Smooth muscle cell (in vitro differentiated cells): ENCODE results near the gene ARHGAP8. TPM values are rescaled to one million over a fixed set of nuclear protein-coding genes. Genes with fewer than 3 reads are reported as not detected.

Experiments used
- DNase-seq: peaks from one replicate; lab custom pipeline; 2025; ENCODE audit not compliant: unreplicated experiment; lab: John Stamatoyannopoulos, UW
- H2AFZ ChIP-seq: fragments of 200-600 bp; sonication (generic); 2 replicates; pipeline ENCODE4 v1.6.0; 2016; ENCODE audit warnings: antibody characterized with exemption, low read depth, mild to moderate bottlenecking
- H3F3A ChIP-seq: fragments of 200-600 bp; sonication (generic); 2 replicates; pipeline ENCODE4 v1.6.0; 2017; ENCODE audit warnings: antibody characterized with exemption, low read depth
- H3K27ac ChIP-seq: fragments of 200-600 bp; sonication (generic); 2 replicates; pipeline ENCODE4 v1.5.1; 2016; ENCODE audit warnings: low read depth, mild to moderate bottlenecking
- H3K27me3 ChIP-seq: fragments of 200-600 bp; sonication (generic); 2 replicates; pipeline ENCODE4 v1.6.1; 2016; ENCODE audit warnings: low read depth, mild to moderate bottlenecking
- H3K36me3 ChIP-seq: fragments of 200-600 bp; sonication (generic); 2 replicates; pipeline ENCODE4 v1.5.1; 2016; ENCODE audit warnings: low read depth
- H3K4me1 ChIP-seq: fragments of 200-600 bp; sonication (generic); 2 replicates; pipeline ENCODE4 v1.5.1; 2016; ENCODE audit warnings: low read depth
- H3K4me2 ChIP-seq: fragments of 200-600 bp; sonication (generic); 2 replicates; pipeline ENCODE4 v1.6.0; 2016; ENCODE audit warnings: mild to moderate bottlenecking
- H3K4me3 ChIP-seq: fragments of 200-600 bp; sonication (generic); 2 replicates; pipeline ENCODE4 v1.5.1; 2016; ENCODE audit warnings: mild to moderate bottlenecking
- H3K79me2 ChIP-seq: fragments of 200-600 bp; sonication (generic); 2 replicates; pipeline ENCODE4 v1.6.0; 2016; ENCODE audit warnings: low read depth, mild to moderate bottlenecking
- H3K9ac ChIP-seq: fragments of 200-600 bp; sonication (generic); 2 replicates; pipeline ENCODE4 v1.6.0; 2016; ENCODE audit warnings: low read depth
- H3K9me3 ChIP-seq: fragments of 200-600 bp; sonication (generic); replicated peaks from 2 replicates; pipeline ENCODE4 v1.5.1; 2016; ENCODE audit warnings: low read depth
- H4K20me1 ChIP-seq: fragments of 200-600 bp; sonication (generic); 2 replicates; pipeline ENCODE4 v1.6.0; 2016; ENCODE audit warnings: low read depth
- CTCF ChIP-seq: fragments of 200-600 bp; sonication (generic); IDR thresholded peaks from 2 replicates; pipeline ENCODE4 v1.5.1; 2017; ENCODE audit warnings: borderline replicate concordance, mild to moderate bottlenecking, antibody characterized with exemption; ENCODE audit not compliant: insufficient read depth, poor library complexity, severe bottlenecking
- WGBS: methylation state at CpG from one replicate; pipeline ENCODE4 v1.1.7; 2016; ENCODE audit warnings: low lambda C conversion rate; 5-methylcytosine and 5-hydroxymethylcytosine counted together
- polyA plus RNA-seq: library from polyadenylated mRNA; unstranded; fragments of >200 nt; fragmentation: Nextera tagmentation; extraction: Ambion mirVana; gene quantifications from 2 replicates; pipeline ENCODE4 v1.2.1, GENCODE V29; 2016
- total RNA-seq: library from RNA; depleted of rRNA; stranded (reverse); fragments of >200 nt; gene quantifications from 2 replicates; pipeline ENCODE4 v1.2.3, GENCODE V29; 2014

The ARHGAP8 gene
- total and polyA plus RNA-seq, 2 experiments from 2014 or later, result 5.8 to 11.4 TPM

DNA sequence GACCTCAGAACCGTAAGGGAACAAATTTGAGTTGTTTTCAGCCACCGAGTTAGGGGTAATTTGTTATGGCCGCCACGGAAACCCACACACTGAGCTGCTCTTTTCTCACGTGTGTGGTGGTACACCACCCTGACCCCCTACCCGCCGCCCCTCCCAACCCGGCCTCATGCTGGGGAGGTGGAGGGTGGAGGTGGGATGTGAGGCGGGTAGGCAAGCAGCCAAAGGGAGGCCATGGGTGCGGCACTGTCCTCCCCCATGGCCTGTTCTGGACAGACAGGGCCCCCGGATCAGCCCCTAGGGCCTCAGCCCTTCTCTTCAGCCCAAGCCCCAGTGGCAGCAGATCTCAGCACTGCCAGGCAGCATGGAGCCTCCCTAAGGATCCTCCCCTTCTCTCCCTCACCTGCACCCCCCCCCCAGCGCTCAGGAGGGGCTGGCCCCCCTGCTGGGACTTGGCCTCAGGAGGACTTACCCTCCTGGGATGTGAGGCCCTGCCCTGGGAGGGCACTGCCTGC lies 42.4 kb upstream of the ARHGAP8 start:
- H3K27ac ChIP-seq, result no peak overlapping the region
- no peak for DNase-seq
- no peak overlapping the region for H3K4me2 ChIP-seq
- peaks cover 14% of the 10 kb centered on the region for H3K79me2 ChIP-seq
- 96% methylated on average over 5 of the region's 12 CpGs for WGBS
- H2AFZ ChIP-seq, result no peak overlapping the region
- no peaks in the 10 kb centered on the region for H3K27me3 ChIP-seq
- no peaks in the 10 kb centered on the region for H3K36me3 ChIP-seq
- no peaks in the 10 kb centered on the region for H3K9me3 ChIP-seq
- no peak for TF ChIP-seq CTCF
- H3F3A ChIP-seq, result no peaks in the 10 kb centered on the region
- no peak overlapping the region for H3K4me3 ChIP-seq
- H3K4me1 ChIP-seq, result no peaks in the 10 kb centered on the region
- H3K9ac ChIP-seq, result no peak overlapping the region
- peaks cover 95% of the 10 kb centered on the region for H4K20me1 ChIP-seq

GRCh38 chr22:44710474-44711240 lies 41.7 kb upstream of the ARHGAP8 start:
- Histone ChIP-seq H3K4me1 (no peaks in the 10 kb centered on the region), H3K9me3 (no peaks in the 10 kb centered on the region), H3K36me3 (no peaks in the 10 kb centered on the region), H3K9ac (no peak overlapping the region), H2AFZ (no peak overlapping the region), H4K20me1 (peaks cover 94% of the 10 kb centered on the region), H3K4me3 (no peak overlapping the region), H3K79me2 (peaks cover 12% of the 10 kb centered on the region), H3K27me3 (no peaks in the 10 kb centered on the region), H3K27ac (no peak overlapping the region), H3K4me2 (no peak overlapping the region), H3F3A (no peaks in the 10 kb centered on the region)
- no peak for DNase-seq
- no peak for TF ChIP-seq CTCF
- 96% methylated on average over 23 of the region's 23 CpGs for WGBS

DNA sequence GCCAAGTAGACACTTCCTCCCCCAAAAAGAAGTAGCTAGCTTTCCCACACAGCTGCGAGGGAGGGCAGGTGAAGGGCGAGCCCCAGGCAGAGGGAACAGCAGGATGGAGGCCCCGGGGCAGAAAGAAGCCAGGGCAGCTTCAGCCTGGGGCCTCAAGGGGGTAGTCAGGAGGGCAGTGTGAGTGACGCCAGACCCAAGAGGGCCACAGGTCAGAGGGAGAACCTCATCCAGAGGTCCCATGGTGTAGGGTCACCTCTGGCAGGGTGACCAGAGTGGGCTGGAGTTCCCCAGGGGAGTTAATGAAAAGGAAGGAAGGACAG lies 41.2 kb upstream of the ARHGAP8 start:
- Histone ChIP-seq H4K20me1 (peaks cover 94% of the 10 kb centered on the region), H3K79me2 (peaks cover 12% of the 10 kb centered on the region), H2AFZ (no peak overlapping the region), H3K4me2 (no peak overlapping the region), H3K27ac (no peak overlapping the region), H3K36me3 (no peaks in the 10 kb centered on the region), H3K9me3 (no peaks in the 10 kb centered on the region), H3K27me3 (no peaks in the 10 kb centered on the region), H3K4me1 (no peaks in the 10 kb centered on the region), H3F3A (no peaks in the 10 kb centered on the region), H3K4me3 (no peak overlapping the region), H3K9ac (no peak overlapping the region)
- no peak for TF ChIP-seq CTCF
- 93% methylated on average over 4 of the region's 4 CpGs for WGBS
- no peak for DNase-seq
